GM21529 (cell line): ENCODE data around the gene NFKBIL1.
"Not testable (repeated sequence)": the region's sequence is repeated elsewhere in the genome, so short reads cannot be mapped to it uniquely, and the experiment has no call there.

Source experiments
- ATAC-seq: cut with Tn5 transposase; IDR thresholded peaks from one replicate; pipeline ENCODE4 v1.9.1; 2021; ENCODE audit not compliant: unreplicated experiment

NFKBIL1 gene

DNA sequence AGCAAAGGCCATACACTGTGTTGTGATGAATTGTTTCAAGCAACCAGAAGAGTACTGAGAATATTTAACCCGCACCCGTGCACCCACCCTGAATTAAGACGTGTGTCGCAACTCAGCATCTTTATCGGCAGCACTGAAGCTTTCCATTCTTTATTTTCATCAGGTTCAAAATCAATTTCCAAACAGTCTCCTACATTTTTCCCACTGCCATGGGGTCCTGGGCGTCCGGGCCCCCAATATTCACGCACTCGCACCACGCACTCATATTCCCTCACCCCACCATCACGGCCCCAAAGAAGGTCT lies 33.0 kb downstream of the NFKBIL1 start:
- no peak for ATAC-seq

DNA sequence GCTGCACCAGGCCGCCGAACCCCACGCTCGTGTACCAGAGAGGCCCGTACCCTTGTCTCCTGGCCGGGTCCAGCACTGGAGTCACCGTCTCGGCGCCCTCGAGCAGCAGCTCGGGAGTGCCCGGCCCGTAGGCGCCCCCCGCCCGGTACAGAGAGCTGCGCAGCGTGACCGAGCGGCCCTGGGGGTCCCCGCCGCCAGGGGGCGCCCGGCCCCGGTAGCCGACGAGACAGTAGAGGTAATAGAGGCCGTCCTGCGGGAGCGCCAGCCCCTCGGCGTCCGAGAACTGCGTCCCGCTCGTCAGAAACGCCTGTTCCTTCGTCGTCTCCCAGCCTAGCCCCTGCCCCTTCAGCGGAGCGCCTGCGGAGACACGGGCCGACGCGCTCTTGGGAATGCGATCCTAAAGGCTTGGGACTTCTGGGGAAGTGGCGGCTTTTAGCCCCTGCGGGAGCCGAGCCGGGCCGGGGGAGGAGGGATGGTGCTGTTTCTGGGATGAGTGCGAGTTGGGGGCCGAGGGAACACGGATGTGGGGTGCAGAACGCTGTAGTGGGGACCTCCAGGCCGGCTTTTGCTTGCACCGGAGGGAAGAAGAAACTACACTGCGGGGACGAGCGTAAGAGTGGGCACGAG lies 33.5 kb downstream of the NFKBIL1 start:
- peak; percentile 57 for ATAC-seq

GRCh38 chr6:31581434-31582229 lies 34.2 kb downstream of the NFKBIL1 start:
- ATAC-seq, result no peak

GRCh38 chr6:31582230-31582643 lies 34.8 kb downstream of the NFKBIL1 start, which contains the start of gene LTB:
Gene LTB, minus strand, starts transcription at chr6:31582424. Its CDS starts 7 bp downstream, at chr6:31582417.
- no peak for ATAC-seq

- no peak for ATAC-seq
Observed at GRCh38 chr6:31585491-31585890, 38.1 kb downstream of the NFKBIL1 start.

GRCh38 chr6:31586008-31586407 lies 38.6 kb downstream of the NFKBIL1 start, which contains the start of gene LST1:
Gene LST1, plus strand, starts transcription at chr6:31586277. Its CDS starts 1,023 bp downstream, at chr6:31587300.
- ATAC-seq, result no peak

DNA sequence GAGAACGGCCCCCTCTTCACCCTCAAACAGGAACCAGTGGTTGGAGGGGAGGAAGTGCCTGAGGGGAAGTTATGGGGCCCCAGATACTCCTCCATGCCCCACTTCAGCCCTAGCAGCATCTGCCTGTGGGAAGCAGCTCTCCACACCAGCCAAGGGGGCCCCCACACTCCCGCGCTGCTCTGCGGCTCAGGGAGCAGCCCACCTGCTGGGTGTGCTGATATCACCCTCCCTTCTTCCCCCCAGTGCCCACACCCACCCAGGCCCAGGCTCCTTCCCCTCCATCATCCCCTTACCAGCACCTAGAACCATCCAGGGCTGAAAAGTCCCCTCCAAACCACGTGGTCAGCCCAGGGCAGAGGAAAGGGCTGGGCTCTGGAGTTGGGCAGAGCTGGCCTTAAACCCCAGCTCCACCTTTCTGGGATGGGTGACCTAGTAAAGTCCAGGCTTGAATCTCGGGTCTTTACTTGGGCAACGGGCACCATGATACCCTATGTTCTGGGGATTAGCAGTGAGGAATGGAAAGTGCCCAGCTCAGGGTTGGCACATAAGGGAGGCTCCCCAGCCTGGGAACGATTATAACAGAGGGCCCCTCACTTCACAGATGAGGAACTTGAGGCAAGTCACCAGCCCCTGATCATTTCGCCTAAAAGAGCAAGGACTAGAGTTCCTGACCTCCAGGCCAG lies 39.3 kb downstream of the NFKBIL1 start:
- no peak for ATAC-seq

DNA sequence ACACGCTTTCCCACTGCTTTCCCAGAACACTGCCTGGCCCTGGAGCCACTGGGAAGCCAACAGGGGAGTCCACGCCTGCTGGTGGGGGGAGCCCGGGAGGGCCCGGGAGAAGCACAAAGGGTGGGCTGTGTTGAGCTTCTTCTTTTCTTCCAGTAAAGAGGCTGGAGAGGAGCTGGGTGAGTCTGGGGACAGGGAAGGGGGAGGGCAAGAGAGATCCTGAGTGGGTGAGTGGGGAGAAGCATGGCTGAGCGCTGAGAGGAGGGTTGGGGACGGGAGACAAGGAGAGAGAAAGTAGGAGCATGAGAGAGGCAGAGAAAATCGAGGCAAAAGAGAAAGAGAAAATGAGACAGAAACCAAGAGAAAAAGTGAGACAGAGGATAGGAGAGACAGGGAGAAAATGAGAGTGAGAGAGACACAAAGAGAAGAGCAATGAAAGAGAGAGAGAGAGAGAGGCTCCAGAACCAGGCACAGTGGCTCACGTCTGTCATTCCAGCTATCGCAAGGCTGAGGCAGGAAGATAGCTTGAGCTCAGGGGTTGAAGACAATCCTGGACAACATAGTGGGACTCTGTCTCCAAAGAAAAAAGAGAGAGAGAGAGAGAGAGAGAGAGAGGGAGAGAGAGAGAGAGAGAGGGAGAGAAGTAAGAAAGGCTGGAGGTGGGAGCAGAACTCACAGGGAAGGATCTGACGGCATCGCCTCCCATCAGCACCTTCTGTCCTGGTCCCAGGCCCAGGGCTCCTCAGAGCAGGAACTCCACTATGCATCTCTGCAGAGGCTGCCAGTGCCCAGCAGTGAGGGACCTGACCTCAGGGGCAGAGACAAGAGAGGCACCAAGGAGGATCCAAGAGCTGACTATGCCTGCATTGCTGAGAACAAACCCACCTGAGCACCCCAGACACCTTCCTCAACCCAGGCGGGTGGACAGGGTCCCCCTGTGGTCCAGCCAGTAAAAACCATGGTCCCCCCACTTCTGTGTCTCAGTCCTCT lies 40.7 kb downstream of the NFKBIL1 start:
- ATAC-seq, result no peak

DNA sequence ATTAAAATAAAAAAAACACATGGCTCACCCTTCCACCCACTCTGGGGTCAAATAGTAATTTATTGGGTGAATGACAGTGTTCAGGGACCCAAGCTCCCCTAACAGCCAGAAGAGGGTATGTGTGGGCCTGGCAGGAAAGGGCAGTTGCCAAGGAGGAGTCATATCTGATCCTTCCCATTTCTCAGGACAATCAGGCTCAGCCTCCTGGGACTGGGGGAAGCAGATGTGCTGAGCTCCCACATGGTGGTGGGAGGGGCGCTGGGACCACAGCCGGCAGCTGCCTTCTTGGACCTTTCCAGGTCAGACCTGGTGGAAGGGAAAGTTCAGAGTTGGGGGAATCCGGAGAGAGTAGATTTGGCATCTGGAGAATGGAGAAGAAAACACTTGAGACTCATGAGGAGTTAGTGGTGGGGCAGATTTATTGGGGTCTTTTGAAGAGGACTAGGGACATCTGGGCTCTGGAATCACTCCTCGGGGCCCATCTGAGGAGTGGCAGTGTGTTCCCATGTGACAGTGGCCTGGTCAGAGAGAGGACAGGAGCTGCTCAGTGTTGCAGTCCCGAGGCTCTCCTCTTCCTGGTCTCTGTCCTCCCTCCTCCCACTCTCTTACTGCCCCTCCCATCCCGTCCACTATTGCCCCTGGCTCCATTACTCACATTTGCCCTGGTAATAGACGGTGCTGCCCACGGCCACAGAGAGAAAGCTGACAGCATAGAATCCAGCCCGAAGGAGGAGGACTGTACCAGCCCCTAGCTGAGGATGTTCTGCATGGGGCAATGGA lies 41.7 kb downstream of the NFKBIL1 start:
- no peak for ATAC-seq

- ATAC-seq, result not testable (repeated sequence)
Observed at GRCh38 chr6:31590691-31591090, 43.3 kb downstream of the NFKBIL1 start.

- ATAC-seq, result no peak
Observed at GRCh38 chr6:31592396-31592771, 45.0 kb downstream of the NFKBIL1 start.

DNA sequence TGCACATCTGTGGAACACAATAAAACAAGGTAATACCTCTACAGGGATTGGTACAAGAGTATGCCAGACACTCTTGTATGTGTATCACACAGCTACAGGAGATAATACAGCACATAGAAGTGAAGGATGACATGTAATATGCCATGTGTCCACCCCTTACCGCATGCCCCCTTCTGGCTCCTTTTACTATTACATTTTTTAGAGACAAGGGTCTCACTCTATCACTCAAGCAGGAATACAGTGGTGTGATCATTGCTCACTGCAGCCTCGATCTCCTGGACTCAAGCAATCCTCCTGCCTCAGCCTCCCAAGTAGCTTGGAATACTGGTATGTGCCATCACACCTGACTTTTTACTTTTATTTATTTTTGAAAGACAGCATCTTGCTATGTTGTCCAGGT lies 49.6 kb downstream of the NFKBIL1 start:
- ATAC-seq, result no peak

DNA sequence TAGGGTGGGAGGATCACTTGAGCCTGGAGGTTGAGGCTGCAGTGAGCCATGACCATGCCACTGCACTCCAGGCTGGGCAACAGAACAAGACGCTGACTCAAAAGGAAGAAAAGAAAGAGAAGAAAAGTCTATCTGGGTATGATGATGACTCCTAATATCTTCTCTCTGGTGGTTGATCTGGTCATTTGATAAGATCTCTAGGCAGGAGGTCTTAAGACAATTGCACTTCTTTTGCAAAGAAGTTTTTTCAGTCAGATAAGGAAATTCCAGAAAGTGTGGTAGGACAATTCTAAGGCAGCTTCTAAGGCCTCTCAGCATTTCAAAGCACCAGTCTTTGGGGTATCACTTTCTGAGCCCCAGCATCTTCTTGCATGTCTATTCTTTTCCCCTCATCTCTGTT lies 59.9 kb downstream of the NFKBIL1 start:
- ATAC-seq, result no peak
